Chondrocyte (in vitro differentiated cells): ENCODE results near the gene SIPA1L3. TPM values are rescaled to one million over a fixed set of nuclear protein-coding genes. Genes with fewer than 3 reads are reported as not detected.
A peak's percentile ranks its signal among the peaks of the same experiment; 100 is the strongest.

Source experiments
- DNase-seq: peaks from one replicate; pipeline ENCODE4 v3.0.0; 2021; ENCODE audit warnings: mixed read lengths, low spot score
- H3K27ac Mint-ChIP-seq: one replicate; pipeline ENCODE4 v1.8.0; 2021; ENCODE audit warnings: mild to moderate bottlenecking, moderate library complexity, mixed read lengths; ENCODE audit not compliant: unreplicated experiment
- H3K27me3 Mint-ChIP-seq: 2 replicates; pipeline ENCODE4 v1.8.0; 2021; ENCODE audit warnings: low read depth, mixed read lengths
- H3K36me3 Mint-ChIP-seq: 2 replicates; pipeline ENCODE4 v1.8.0; 2021; ENCODE audit warnings: low read depth, mixed read lengths
- H3K4me1 Mint-ChIP-seq: 2 replicates; pipeline ENCODE4 v1.8.0; 2021; ENCODE audit warnings: low read depth, mild to moderate bottlenecking, mixed read lengths
- H3K4me3 Mint-ChIP-seq: one replicate; pipeline ENCODE4 v1.8.0; 2021; ENCODE audit warnings: mild to moderate bottlenecking, moderate library complexity, mixed read lengths; ENCODE audit not compliant: unreplicated experiment
- H3K9me3 Mint-ChIP-seq: 2 replicates; pipeline ENCODE4 v1.8.0; 2021; ENCODE audit warnings: low read depth, mixed read lengths
- CTCF ChIP-seq: fragments of 200-600 bp; sonication (generic); IDR thresholded peaks from 2 replicates; pipeline ENCODE4 v1.5.0; 2021; ENCODE audit warnings: antibody characterized with exemption, mild to moderate bottlenecking, moderate library complexity
- total RNA-seq: library from RNA; stranded (reverse); gene quantifications from 3 replicates; pipeline ENCODE4 v1.2.1, GENCODE V29; 2021

The SIPA1L3 gene
- total RNA-seq, 1 donor from 2014 or later: 17.5 TPM

DNA sequence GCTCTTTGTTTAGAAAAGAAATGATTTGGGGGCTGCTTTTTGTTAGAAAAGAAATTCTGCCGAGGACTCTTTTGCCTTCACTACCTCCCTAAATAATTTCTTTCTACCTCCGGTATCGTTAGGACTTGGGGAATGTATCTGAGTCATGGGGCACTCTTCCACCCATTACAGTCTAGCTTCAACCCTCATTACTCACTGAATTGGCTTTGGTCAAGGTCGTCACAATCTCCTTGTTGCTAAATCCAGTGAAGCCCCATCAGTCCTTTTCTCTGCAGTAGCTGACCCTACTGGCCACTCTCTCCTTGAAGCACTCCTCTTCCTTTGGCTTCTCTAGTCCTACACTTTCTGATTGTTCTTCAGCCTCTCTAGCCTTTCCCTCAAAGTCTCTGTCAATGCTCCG lies 34.6 kb upstream of the SIPA1L3 start:
- Mint-ChIP-seq H3K27me3 (peaks cover 6% of the 10 kb centered on the region), H3K36me3 (no peaks in the 10 kb centered on the region), H3K9me3 (peaks cover 8% of the 10 kb centered on the region), H3K27ac (no peak overlapping the region), H3K4me1 (peaks cover 6% of the 10 kb centered on the region), H3K4me3 (no peak overlapping the region)
- TF ChIP-seq CTCF: no peak
- no peak for DNase-seq

GRCh38 chr19:37874784-37875183 lies 32.2 kb upstream of the SIPA1L3 start:
- H3K27me3 Mint-ChIP-seq: no peaks in the 10 kb centered on the region
- DNase-seq: no peak
- peaks cover 6% of the 10 kb centered on the region for H3K4me1 Mint-ChIP-seq
- TF ChIP-seq CTCF: no peak
- H3K27ac Mint-ChIP-seq: no peak overlapping the region
- H3K4me3 Mint-ChIP-seq: no peak overlapping the region
- no peaks in the 10 kb centered on the region for H3K36me3 Mint-ChIP-seq
- H3K9me3 Mint-ChIP-seq: peaks cover 8% of the 10 kb centered on the region

- H3K27me3 Mint-ChIP-seq: no peaks in the 10 kb centered on the region
- DNase-seq: no peak
- peaks cover 3% of the 10 kb centered on the region for H3K9me3 Mint-ChIP-seq
- no peak for TF ChIP-seq CTCF
- H3K36me3 Mint-ChIP-seq: no peaks in the 10 kb centered on the region
- no peak overlapping the region for H3K4me3 Mint-ChIP-seq
- peaks cover 6% of the 10 kb centered on the region for H3K4me1 Mint-ChIP-seq
- H3K27ac Mint-ChIP-seq: no peak overlapping the region
These were observed 31.0 kb upstream of the SIPA1L3 start for GRCh38 chr19:37876032-37876431.

GRCh38 chr19:37877147-37877546 lies 29.9 kb upstream of the SIPA1L3 start:
- peaks cover 9% of the 10 kb centered on the region for H3K9me3 Mint-ChIP-seq
- no peak for DNase-seq
- no peak overlapping the region for H3K4me3 Mint-ChIP-seq
- peaks cover 6% of the 10 kb centered on the region for H3K4me1 Mint-ChIP-seq
- H3K27me3 Mint-ChIP-seq: no peaks in the 10 kb centered on the region
- no peak for TF ChIP-seq CTCF
- no peak overlapping the region for H3K27ac Mint-ChIP-seq
- H3K36me3 Mint-ChIP-seq: no peaks in the 10 kb centered on the region

DNA sequence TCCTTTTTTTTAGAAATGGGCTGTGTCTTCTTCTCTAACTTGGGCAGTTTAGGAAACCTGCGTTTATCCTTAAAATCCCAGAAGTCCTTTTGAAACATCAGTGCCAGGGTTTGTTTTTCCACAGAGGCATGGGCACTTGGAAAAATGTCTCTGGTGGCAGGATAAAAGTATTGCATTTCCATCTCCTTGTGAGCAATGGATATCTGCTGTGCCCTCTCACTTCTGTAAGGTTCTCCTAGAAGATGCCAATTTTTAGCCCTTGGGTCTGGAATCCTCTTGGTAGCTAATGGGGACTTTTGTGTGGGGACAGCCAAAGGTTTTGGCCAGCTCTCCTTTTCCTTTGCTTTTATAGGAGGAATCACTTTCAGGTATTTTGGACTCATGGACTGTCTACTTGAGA lies 21.6 kb upstream of the SIPA1L3 start:
- peak; percentile 22 for TF ChIP-seq CTCF
- Mint-ChIP-seq H3K9me3 (peaks cover 18% of the 10 kb centered on the region), H3K27me3 (peaks cover 2% of the 10 kb centered on the region), H3K4me3 (no peak overlapping the region), H3K27ac (no peak overlapping the region), H3K36me3 (peaks cover 3% of the 10 kb centered on the region), H3K4me1 (no peaks in the 10 kb centered on the region)
- no peak for DNase-seq
